NB4 (cell line): ENCODE data around the gene SNTB2.

Experiments
- DNase-seq: peaks from one replicate; pipeline ENCODE4 v3.0.0; 2010; ENCODE audit warnings: low read depth
- H3K4me3 ChIP-seq: one replicate; pipeline ENCODE4 v1.5.1; 2011; ENCODE audit warnings: mild to moderate bottlenecking, low read depth, low read length, moderate library complexity
- MYC ChIP-seq: IDR thresholded peaks from 2 replicates; pipeline ENCODE4 v1.6.1; 2011; ENCODE audit warnings: low read depth, low read length
- POLR2A ChIP-seq: IDR thresholded peaks from 2 replicates; pipeline ENCODE4 v1.6.1; 2011; ENCODE audit warnings: mild to moderate bottlenecking; ENCODE audit not compliant: insufficient read length; ENCODE audit errors: extremely low read depth
- TF ChIP-seq, protein P1 (sequence below): IDR thresholded peaks from one replicate; pipeline ENCODE4 v1.5.1; 2012; ENCODE audit warnings: low read depth, low read length
- TF ChIP-seq, protein P2 (sequence below): IDR thresholded peaks from 2 replicates; pipeline ENCODE4 v1.6.1; 2011; ENCODE audit warnings: low read depth, low read length

SNTB2 gene

DNA sequence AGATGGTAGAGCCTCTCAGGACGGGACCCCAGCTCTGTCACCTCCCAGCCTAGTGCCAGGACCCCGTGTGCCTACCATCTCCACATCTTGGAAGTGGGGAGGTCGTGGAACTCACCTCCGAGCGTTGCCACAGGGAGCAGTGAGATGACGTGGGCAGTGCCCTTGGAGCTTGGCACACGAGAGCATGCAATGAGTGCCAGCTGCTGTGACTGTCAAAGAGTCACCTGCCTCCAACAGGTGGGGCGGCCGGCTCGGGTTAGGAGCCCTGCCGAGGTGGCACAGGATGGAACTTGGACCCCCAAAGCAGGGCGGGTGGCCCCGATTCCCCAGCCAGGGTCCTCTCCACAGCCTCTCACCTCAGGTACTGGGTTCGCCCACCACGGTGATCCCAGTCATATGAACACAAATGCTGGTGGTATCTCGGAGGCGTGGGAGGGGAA is 129.7 kb downstream of the SNTB2 start:
- DNase-seq = peak; percentile 8
- TF ChIP-seq, protein P1, sequence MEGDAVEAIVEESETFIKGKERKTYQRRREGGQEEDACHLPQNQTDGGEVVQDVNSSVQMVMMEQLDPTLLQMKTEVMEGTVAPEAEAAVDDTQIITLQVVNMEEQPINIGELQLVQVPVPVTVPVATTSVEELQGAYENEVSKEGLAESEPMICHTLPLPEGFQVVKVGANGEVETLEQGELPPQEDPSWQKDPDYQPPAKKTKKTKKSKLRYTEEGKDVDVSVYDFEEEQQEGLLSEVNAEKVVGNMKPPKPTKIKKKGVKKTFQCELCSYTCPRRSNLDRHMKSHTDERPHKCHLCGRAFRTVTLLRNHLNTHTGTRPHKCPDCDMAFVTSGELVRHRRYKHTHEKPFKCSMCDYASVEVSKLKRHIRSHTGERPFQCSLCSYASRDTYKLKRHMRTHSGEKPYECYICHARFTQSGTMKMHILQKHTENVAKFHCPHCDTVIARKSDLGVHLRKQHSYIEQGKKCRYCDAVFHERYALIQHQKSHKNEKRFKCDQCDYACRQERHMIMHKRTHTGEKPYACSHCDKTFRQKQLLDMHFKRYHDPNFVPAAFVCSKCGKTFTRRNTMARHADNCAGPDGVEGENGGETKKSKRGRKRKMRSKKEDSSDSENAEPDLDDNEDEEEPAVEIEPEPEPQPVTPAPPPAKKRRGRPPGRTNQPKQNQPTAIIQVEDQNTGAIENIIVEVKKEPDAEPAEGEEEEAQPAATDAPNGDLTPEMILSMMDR = no peak
- no peak for TF ChIP-seq MYC
- TF ChIP-seq POLR2A = no peak
- TF ChIP-seq, protein P2, sequence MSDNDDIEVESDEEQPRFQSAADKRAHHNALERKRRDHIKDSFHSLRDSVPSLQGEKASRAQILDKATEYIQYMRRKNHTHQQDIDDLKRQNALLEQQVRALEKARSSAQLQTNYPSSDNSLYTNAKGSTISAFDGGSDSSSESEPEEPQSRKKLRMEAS = no peak
- H3K4me3 ChIP-seq = no peak overlapping the region

GRCh38 chr16:69318177-69318910 is 131.4 kb downstream of the SNTB2 start:
- H3K4me3 ChIP-seq = no peak overlapping the region
- TF ChIP-seq, protein P2 = no peak
- TF ChIP-seq, protein P1 = no peak
- TF ChIP-seq POLR2A (no peak), MYC (no peak)
- no peak for DNase-seq

DNA sequence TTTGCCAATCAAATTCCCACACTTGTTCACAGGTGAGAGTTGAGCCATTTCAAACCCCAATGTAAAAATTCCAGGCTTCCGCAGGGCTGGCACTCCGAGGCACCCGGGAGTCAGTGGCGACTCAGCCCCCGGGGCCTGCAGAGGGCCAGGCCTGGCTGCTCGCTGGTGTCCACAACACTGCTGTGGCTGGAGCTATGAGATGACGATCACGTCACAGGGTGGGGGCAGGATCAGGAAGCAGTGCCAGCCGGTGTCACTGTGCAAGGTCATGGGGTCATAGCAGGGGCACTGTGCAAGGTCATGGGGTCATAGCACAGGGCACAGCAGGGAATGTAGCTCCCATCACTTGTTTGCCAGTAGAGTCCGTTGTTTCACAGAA is 131.9 kb downstream of the SNTB2 start:
- no peak overlapping the region for H3K4me3 ChIP-seq
- TF ChIP-seq, protein P1 = no peak
- TF ChIP-seq, protein P2 = no peak
- TF ChIP-seq MYC = no peak
- no peak for TF ChIP-seq POLR2A
- no peak for DNase-seq

DNA sequence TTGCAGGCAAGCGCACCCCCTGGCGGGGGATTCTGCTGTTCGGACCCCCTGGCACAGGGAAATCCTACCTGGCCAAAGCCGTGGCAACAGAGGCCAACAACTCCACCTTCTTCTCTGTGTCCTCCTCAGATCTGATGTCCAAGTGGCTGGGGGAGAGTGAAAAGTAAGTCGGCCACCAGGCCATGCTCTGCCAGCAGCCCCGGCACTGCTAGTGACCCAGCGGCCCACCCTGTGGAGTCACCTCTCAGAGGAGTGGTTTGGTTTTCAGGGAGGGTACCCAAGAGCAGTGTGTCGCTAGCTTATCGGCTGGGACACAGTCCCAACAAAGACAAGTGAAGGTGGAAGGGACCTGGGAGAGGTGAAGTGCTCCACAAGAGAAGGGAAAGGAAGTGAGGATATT is 132.4 kb downstream of the SNTB2 start:
- no peak for DNase-seq
- TF ChIP-seq POLR2A (no peak), MYC (no peak)
- TF ChIP-seq, protein P2 = no peak
- TF ChIP-seq, protein P1 = no peak
- H3K4me3 ChIP-seq = no peak overlapping the region

- TF ChIP-seq, protein P2 = no peak
- TF ChIP-seq POLR2A = no peak
- TF ChIP-seq, protein P1 = no peak
- no peak for TF ChIP-seq MYC
- no peak for DNase-seq
- H3K4me3 ChIP-seq = no peak overlapping the region
Measured at GRCh38 chr16:69319826-69320739, 133.1 kb downstream of the SNTB2 start.
